Activated naive CD4-positive, alpha-beta T cell treated with anti-CD3 and anti-CD28 coated beads for 36 hours (primary cell): ENCODE data around the gene NOVA2. TPM values are rescaled to one million over a fixed set of nuclear protein-coding genes. Genes with fewer than 3 reads are reported as not detected.

Experiments
- CTCF ChIA-PET: fragments of 350-600 bp; sonication (Branson Sonifier 250); formaldehyde crosslinking; loops from one replicate; lab custom pipeline; 2021; ENCODE audit warnings: antibody characterized with exemption; lab: Charles Lee
- DNase-seq: peaks from one replicate; pipeline ENCODE4 v3.0.0-alpha.2; 2020
- H3K27ac Mint-ChIP-seq: one replicate; pipeline ENCODE4 v1.8.0; 2021; ENCODE audit warnings: mild to moderate bottlenecking, mixed read lengths
- H3K27me3 Mint-ChIP-seq: one replicate; pipeline ENCODE4 v1.8.0; 2021; ENCODE audit warnings: low read depth, mixed read lengths
- H3K36me3 Mint-ChIP-seq: one replicate; pipeline ENCODE4 v1.8.0; 2021; ENCODE audit warnings: low read depth, mixed read lengths
- H3K4me1 Mint-ChIP-seq: one replicate; pipeline ENCODE4 v1.8.0; 2021; ENCODE audit warnings: low read depth, mixed read lengths
- H3K4me3 Mint-ChIP-seq: one replicate; pipeline ENCODE4 v1.8.0; 2021; ENCODE audit warnings: mild to moderate bottlenecking, moderate library complexity, mixed read lengths
- H3K9me3 Mint-ChIP-seq: one replicate; pipeline ENCODE4 v1.8.0; 2021; ENCODE audit warnings: mixed read lengths
- intact Hi-C: fragments of 100-400 bp; cut with micrococcal nuclease; formaldehyde crosslinking; loops from one replicate; pipeline ENCODE4 v1.15.1; 2023
- total RNA-seq, 2 experiments: library from RNA; stranded (reverse); gene quantifications; one replicate each; pipeline ENCODE4 v1.2.3, GENCODE V29; 2021

NOVA2 gene
- total RNA-seq, 2 experiments from 2014 or later: not detected

DNA sequence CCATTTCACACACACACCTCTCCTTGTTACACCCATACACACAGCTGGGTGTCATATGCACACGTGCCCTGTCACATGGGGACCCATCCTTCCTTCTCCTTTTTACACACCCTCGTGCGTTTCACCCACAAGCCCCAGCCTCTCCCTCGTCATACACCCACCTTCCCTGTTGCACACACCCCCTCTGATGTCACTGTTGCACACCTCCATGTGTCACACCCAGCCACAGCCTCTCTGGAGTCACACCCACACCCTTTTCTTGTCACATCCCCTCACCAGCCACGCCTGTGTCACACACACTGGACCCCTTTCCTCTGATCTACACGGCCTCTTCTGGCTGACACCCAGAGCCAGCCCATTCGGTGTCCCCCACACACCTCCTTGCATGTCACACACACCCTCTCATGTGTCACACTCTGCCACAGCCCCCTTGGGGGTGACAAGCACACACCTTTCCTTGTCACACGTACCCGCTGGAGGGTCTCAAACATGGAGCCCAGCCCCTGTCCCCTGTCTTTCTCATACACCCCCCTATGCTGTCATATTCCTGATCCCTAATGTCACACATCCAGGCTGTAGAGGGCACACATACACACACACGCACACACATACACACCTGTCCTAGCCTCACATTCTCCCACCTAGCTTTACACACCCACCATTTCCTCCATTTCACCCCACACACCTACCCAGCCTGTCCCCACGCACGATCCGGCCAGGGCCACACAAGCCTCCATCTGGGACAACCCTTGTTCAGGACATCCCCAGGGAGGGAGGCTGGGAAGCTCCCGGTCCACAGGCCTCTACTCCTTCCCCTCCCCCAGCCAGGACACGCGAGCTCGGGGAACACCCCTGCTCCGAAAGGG is 1.4 kb downstream of the NOVA2 start:
- Mint-ChIP-seq H3K27ac (no peak overlapping the region), H3K9me3 (no peaks in the 10 kb centered on the region), H3K4me3 (no peak overlapping the region), H3K36me3 (peaks cover 1% of the 10 kb centered on the region), H3K4me1 (peaks cover 20% of the 10 kb centered on the region), H3K27me3 (peaks cover 50% of the 10 kb centered on the region)
- CTCF ChIA-PET: no interaction called here
- peak; percentile 46 for DNase-seq
- intact Hi-C loops: no loop called here

GRCh38 chr19:45971260-45971902 is 2.3 kb downstream of the NOVA2 start:
- intact Hi-C loops: no loop called here
- H3K36me3 Mint-ChIP-seq: peaks cover 1% of the 10 kb centered on the region
- DNase-seq: no peak
- CTCF ChIA-PET: no interaction called here
- H3K27me3 Mint-ChIP-seq: peaks cover 55% of the 10 kb centered on the region
- peaks cover 20% of the 10 kb centered on the region for H3K4me1 Mint-ChIP-seq
- H3K9me3 Mint-ChIP-seq: no peaks in the 10 kb centered on the region
- H3K27ac Mint-ChIP-seq: no peak overlapping the region
- H3K4me3 Mint-ChIP-seq: no peak overlapping the region

GRCh38 chr19:45969676-45970075 is 4.0 kb downstream of the NOVA2 start:
- H3K27ac Mint-ChIP-seq: no peak overlapping the region
- H3K36me3 Mint-ChIP-seq: peaks cover 1% of the 10 kb centered on the region
- no peaks in the 10 kb centered on the region for H3K9me3 Mint-ChIP-seq
- H3K4me3 Mint-ChIP-seq: no peak overlapping the region
- CTCF ChIA-PET: interaction anchor here (0.7 kb wide), 1 partner anchor 1489 kb away, joined by 3 read pairs; no protein-coding TSS in a partner anchor
- peaks cover 20% of the 10 kb centered on the region for H3K4me1 Mint-ChIP-seq
- intact Hi-C loops: no loop called here
- peaks cover 48% of the 10 kb centered on the region for H3K27me3 Mint-ChIP-seq
- no peak for DNase-seq

- Mint-ChIP-seq H3K27ac (no peak overlapping the region), H3K36me3 (no peaks in the 10 kb centered on the region), H3K4me1 (peaks cover 17% of the 10 kb centered on the region), H3K9me3 (no peaks in the 10 kb centered on the region), H3K4me3 (no peak overlapping the region), H3K27me3 (peaks cover 46% of the 10 kb centered on the region)
- CTCF ChIA-PET: interaction anchor here (0.6 kb wide), 1 partner anchor 25 kb away, joined by 3 read pairs; no protein-coding TSS in a partner anchor
- intact Hi-C loops: no loop called here
- DNase-seq: no peak
These were observed 5.0 kb downstream of the NOVA2 start for GRCh38 chr19:45968626-45969025.

DNA sequence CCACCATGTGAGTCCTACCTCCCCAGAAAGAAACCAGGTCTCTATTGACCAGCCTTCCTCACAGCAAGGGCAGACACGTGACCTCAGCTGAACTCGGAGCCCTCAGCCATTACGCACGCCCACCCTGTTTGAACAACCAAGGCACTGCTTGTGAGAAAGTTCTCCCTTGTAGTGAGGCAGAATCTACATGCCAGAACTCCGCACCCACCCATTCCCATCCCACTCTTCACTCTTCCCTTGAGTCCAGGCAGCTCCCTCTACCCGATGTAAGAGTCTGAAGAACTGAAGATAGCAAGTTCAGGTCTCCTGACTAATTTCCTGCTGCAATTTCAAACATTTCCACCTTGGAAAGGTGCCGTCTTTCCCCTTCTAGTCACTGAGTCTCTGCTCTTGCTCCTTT is 6.4 kb downstream of the NOVA2 start:
- H3K9me3 Mint-ChIP-seq: no peaks in the 10 kb centered on the region
- H3K4me1 Mint-ChIP-seq: peaks cover 11% of the 10 kb centered on the region
- no peak for DNase-seq
- H3K27ac Mint-ChIP-seq: no peak overlapping the region
- CTCF ChIA-PET: interaction anchor here (0.6 kb wide), 1 partner anchor 26 kb away, joined by 3 read pairs; no protein-coding TSS in a partner anchor
- no peak overlapping the region for H3K4me3 Mint-ChIP-seq
- peaks cover 40% of the 10 kb centered on the region for H3K27me3 Mint-ChIP-seq
- no peaks in the 10 kb centered on the region for H3K36me3 Mint-ChIP-seq
- intact Hi-C loops: no loop called here

GRCh38 chr19:45962021-45962420 is 11.6 kb downstream of the NOVA2 start:
- no peak overlapping the region for H3K27ac Mint-ChIP-seq
- peaks cover 35% of the 10 kb centered on the region for H3K27me3 Mint-ChIP-seq
- H3K9me3 Mint-ChIP-seq: no peaks in the 10 kb centered on the region
- intact Hi-C loops: no loop called here
- no peak for DNase-seq
- H3K36me3 Mint-ChIP-seq: no peaks in the 10 kb centered on the region
- CTCF ChIA-PET: interaction anchor here (0.6 kb wide), 1 partner anchor 792 kb away, joined by 3 read pairs; no protein-coding TSS in a partner anchor
- H3K4me3 Mint-ChIP-seq: no peak overlapping the region
- no peaks in the 10 kb centered on the region for H3K4me1 Mint-ChIP-seq

DNA sequence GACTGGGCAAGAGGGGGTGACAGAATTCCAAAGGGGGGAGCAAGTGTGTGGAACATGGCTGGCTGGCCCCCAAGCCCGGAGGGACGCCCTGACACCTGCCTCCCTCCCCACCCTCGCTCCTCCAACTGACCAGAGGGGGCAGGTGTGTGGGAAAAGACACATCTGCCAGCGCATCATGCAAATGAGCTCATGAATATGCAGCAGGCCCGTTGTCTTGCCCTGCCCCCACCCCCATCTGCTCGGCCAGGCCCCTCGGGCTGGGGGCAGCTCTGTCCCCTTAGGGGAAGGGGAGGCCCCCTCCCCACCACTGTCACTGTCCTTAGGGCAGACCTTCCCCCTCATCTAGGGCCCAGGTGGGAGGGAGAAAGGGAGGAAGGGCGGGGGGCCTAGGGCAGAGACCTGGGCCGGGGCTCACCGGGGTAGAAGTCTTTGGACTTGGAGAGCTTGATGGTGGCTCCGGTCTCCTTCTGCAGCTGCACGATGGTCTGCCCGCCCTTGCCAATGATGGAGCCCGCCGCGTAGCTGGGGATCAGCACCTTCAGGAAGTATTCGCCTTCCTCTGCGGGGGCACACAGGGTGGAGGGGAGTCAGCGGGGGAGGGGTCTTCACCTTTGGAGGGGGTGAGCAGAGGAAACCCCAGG is 12.9 kb downstream of the NOVA2 start:
- Mint-ChIP-seq H3K27me3 (peaks cover 33% of the 10 kb centered on the region), H3K27ac (no peak overlapping the region), H3K4me1 (no peaks in the 10 kb centered on the region), H3K36me3 (no peaks in the 10 kb centered on the region), H3K9me3 (no peaks in the 10 kb centered on the region), H3K4me3 (no peak overlapping the region)
- DNase-seq: no peak
- CTCF ChIA-PET: interaction anchor here (0.6 to 0.7 kb wide), 2 partner anchors 32 to 191 kb away, joined by 3 to 4 read pairs; partner anchors contain the start of gene SIX5
- intact Hi-C loops: no loop called here

- H3K36me3 Mint-ChIP-seq: no peaks in the 10 kb centered on the region
- H3K27ac Mint-ChIP-seq: no peak overlapping the region
- CTCF ChIA-PET: no interaction called here
- intact Hi-C loops: no loop called here
- no peaks in the 10 kb centered on the region for H3K4me1 Mint-ChIP-seq
- DNase-seq: no peak
- peaks cover 37% of the 10 kb centered on the region for H3K27me3 Mint-ChIP-seq
- H3K4me3 Mint-ChIP-seq: no peak overlapping the region
- no peaks in the 10 kb centered on the region for H3K9me3 Mint-ChIP-seq
These were observed 14.1 kb downstream of the NOVA2 start for GRCh38 chr19:45959517-45960025.

DNA sequence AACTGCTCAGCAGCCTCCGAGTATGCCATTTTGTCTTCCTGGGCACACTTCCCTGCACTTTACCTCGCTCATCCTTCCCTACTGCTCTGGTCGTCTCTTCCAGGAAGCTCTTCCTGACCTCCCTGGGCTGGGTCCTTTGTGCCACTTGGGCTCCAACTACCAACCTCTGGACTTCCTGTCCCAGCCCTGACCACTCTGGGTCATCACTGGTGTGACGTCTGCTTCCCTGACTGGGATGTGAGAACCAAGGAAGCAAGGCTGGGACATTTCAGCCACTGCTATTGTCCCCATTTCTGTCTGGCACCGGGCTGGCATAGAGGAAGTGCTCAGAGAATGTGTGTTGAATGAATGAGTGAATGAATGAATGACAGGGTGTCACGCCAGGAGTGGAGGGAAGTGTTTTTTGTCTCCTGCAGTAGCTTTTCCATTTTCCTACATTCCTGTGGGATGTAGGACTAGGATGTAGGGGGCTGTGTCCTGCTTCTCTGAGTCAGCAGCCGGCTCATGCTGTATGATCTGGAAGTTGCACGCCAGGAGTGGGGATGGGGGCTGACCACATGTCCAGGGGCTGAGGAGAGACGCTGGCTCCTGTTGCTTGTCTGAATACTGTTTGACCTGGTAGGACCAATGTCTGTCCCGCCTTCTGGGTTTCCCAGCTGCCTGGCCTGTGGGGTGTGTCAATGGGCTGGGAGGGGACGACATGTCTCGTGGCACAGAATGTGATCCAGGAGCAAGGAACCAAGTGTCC is 14.7 kb downstream of the NOVA2 start:
- no peaks in the 10 kb centered on the region for H3K4me1 Mint-ChIP-seq
- intact Hi-C loops: no loop called here
- H3K36me3 Mint-ChIP-seq: no peaks in the 10 kb centered on the region
- no peak overlapping the region for H3K27ac Mint-ChIP-seq
- no peak for DNase-seq
- H3K4me3 Mint-ChIP-seq: no peak overlapping the region
- no peaks in the 10 kb centered on the region for H3K9me3 Mint-ChIP-seq
- CTCF ChIA-PET: no interaction called here
- peaks cover 38% of the 10 kb centered on the region for H3K27me3 Mint-ChIP-seq

- CTCF ChIA-PET: no interaction called here
- peaks cover under 1% of the 10 kb centered on the region for H3K4me1 Mint-ChIP-seq
- no peaks in the 10 kb centered on the region for H3K36me3 Mint-ChIP-seq
- no peak for DNase-seq
- intact Hi-C loops: no loop called here
- H3K27me3 Mint-ChIP-seq: peaks cover 42% of the 10 kb centered on the region
- peaks cover under 1% of the 10 kb centered on the region for H3K9me3 Mint-ChIP-seq
- H3K4me3 Mint-ChIP-seq: no peak overlapping the region
- no peak overlapping the region for H3K27ac Mint-ChIP-seq
These were observed 15.3 kb downstream of the NOVA2 start for GRCh38 chr19:45958320-45958719.

GRCh38 chr19:45955905-45956608 is 17.6 kb downstream of the NOVA2 start:
- intact Hi-C loops: no loop called here
- Mint-ChIP-seq H3K36me3 (no peaks in the 10 kb centered on the region), H3K4me1 (peaks cover 9% of the 10 kb centered on the region), H3K4me3 (no peak overlapping the region), H3K27ac (no peak overlapping the region), H3K9me3 (peaks cover 3% of the 10 kb centered on the region), H3K27me3 (peaks cover 40% of the 10 kb centered on the region)
- DNase-seq: no peak
- CTCF ChIA-PET: interaction anchor here (0.6 kb wide), 1 partner anchor 327 kb away, joined by 3 read pairs; no protein-coding TSS in a partner anchor
